BJ (cell line): ENCODE measurements around the gene ATG9A. TPM values are rescaled to one million over a fixed set of nuclear protein-coding genes. Genes with fewer than 3 reads are reported as not detected.

ENCODE experiments used
- CTCF ChIA-PET: fragments of 350-600 bp; formaldehyde crosslinking; extraction: SDS; loops from one replicate; lab custom pipeline; 2021; ENCODE audit warnings: antibody characterized with exemption, inconsistent platforms; lab: Yijun Ruan, JAX
- POLR2A ChIA-PET: fragments of 300-600 bp; sonication (Branson Sonifier 250); formaldehyde crosslinking; extraction: SDS; loops from one replicate; lab custom pipeline; 2021; ENCODE audit warnings: antibody characterized with exemption; lab: Charles Lee
- DNase-seq: peaks from one replicate; pipeline ENCODE4 v3.0.0-alpha.2; 2011; ENCODE audit warnings: low read depth
- H3K27me3 ChIP-seq: 2 replicates; pipeline ENCODE4 v1.6.0; 2011; ENCODE audit warnings: low read length; ENCODE audit not compliant: control insufficient read depth, insufficient read depth
- H3K36me3 ChIP-seq: 2 replicates; pipeline ENCODE4 v1.5.1; 2011; ENCODE audit warnings: low read length; ENCODE audit not compliant: control insufficient read depth, insufficient read depth
- H3K4me3 ChIP-seq: 2 replicates; pipeline ENCODE4 v1.5.1; 2011; ENCODE audit warnings: low read depth, mild to moderate bottlenecking, control low read depth, low read length
- polyA plus RNA-seq: library from polyadenylated mRNA; depleted of rRNA; stranded (reverse); fragments of >200 nt; gene quantifications from 2 replicates; pipeline ENCODE4 v1.2.3, GENCODE V29; 2011
- TF ChIP-seq, protein P1 (sequence below): IDR thresholded peaks from 2 replicates; pipeline ENCODE4 v1.5.1; 2011; ENCODE audit warnings: low read depth, mild to moderate bottlenecking, control low read depth, inconsistent platforms, low read length, moderate library complexity; ENCODE audit not compliant: insufficient read depth

The ATG9A gene
- polyA plus RNA-seq, 1 experiment = 132 TPM

DNA sequence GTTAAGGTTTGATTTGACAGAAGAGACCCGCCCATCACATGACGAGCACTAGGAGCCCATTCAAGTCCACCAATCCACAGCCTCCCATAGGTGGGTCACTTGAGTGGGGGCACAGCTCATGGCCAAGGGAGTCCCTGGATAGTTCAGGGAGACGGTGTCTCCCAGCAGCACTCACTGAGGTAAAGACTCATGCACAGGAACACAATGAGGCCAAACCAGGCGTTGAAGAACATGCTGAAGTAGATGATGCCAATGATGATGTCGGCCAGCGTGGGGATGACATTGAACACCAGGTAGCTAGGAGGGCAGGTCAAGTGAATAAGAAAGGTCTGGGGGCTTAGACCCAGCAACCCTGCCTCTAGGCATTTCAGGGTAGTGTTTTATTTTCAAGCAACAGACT, 14.7 kb downstream of the ATG9A start:
- no peaks in the 10 kb centered on the region for H3K27me3 ChIP-seq
- ChIA-PET CTCF (interaction anchor here (0.8 kb wide), 1 partner anchor 16 kb away, joined by 3 read pairs; no protein-coding TSS in a partner anchor), POLR2A (no interaction called here)
- no peak overlapping the region for H3K4me3 ChIP-seq
- H3K36me3 ChIP-seq = peaks cover 19% of the 10 kb centered on the region
- TF ChIP-seq, protein P1, sequence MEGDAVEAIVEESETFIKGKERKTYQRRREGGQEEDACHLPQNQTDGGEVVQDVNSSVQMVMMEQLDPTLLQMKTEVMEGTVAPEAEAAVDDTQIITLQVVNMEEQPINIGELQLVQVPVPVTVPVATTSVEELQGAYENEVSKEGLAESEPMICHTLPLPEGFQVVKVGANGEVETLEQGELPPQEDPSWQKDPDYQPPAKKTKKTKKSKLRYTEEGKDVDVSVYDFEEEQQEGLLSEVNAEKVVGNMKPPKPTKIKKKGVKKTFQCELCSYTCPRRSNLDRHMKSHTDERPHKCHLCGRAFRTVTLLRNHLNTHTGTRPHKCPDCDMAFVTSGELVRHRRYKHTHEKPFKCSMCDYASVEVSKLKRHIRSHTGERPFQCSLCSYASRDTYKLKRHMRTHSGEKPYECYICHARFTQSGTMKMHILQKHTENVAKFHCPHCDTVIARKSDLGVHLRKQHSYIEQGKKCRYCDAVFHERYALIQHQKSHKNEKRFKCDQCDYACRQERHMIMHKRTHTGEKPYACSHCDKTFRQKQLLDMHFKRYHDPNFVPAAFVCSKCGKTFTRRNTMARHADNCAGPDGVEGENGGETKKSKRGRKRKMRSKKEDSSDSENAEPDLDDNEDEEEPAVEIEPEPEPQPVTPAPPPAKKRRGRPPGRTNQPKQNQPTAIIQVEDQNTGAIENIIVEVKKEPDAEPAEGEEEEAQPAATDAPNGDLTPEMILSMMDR = no peak
- no peak for DNase-seq

DNA sequence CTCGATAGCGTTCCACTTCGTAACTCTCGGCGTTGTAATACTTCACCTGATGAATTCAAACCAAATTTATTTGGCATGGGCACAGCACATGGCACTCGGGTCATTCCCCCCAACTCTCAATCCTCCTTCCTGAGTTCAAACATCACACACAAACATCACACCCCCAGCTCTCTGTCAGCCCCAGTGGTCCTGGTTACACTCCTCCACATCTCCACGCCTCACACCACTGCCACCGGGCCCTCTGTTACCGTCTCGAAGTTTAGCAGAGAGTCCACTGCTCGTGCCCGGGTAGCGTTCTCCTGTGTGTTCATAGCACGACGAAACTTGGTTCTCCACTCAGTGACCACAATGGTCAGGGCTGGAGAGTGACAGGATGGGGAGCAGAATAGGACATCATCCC, 15.3 kb downstream of the ATG9A start:
- Histone ChIP-seq H3K27me3 (no peaks in the 10 kb centered on the region), H3K36me3 (peaks cover 19% of the 10 kb centered on the region), H3K4me3 (no peak overlapping the region)
- ChIA-PET CTCF (interaction anchor here (0.8 kb wide), 1 partner anchor 17 kb away, joined by 3 read pairs; no protein-coding TSS in a partner anchor), POLR2A (no interaction called here)
- TF ChIP-seq, protein P1 = no peak
- DNase-seq = no peak

DNA sequence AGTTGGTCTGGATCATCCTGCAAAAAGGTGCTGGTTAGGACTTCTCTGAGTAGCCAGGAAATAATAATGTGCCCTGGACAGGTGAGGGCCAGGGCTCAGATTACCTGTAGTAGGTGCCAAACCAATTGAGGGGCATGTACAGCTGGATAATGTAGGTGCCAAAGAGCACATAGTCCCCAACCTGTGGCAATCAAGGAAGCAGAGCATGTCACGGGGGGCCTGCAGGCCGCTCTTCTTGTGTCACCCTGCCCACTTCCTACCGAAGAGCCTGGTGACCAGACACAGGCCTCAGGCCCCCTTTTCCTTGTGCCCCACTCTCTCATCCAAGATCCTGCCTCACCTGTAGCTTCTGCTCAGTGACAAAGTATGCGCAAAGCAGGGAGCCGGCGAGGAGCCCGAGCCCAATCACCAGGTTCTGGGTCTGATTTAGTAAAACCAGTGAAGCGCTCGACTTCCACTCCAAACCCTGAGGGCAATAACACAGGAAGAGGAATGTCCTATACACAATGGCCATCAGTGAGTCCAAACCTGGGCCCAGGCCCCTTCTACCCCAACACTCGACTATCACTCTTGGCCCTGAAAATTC, 15.9 kb downstream of the ATG9A start:
- CTCF ChIA-PET = no interaction called here
- TF ChIP-seq, protein P1 = no peak
- peaks cover 22% of the 10 kb centered on the region for H3K36me3 ChIP-seq
- no peak for DNase-seq
- no peak overlapping the region for H3K4me3 ChIP-seq
- H3K27me3 ChIP-seq = no peaks in the 10 kb centered on the region
- POLR2A ChIA-PET = no interaction called here

DNA sequence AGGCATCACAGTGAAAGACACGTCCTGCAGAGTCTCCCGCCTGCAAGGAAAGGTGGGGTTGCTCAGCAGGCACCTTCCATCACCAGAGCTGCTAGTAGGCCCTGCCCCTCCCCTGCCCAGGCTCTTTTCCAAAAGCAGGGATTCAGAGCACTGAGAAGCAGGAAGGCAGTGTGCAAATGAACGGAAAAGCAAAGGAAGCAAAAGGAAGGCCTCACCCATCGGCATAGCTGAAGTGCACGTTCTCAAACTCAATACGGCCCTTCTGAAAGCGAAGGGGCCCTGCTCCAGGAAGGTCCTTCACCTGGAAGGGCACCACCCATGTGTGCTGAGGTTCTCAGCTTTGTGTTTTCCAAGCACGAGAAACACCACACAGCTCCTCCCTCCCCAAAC, 16.4 kb downstream of the ATG9A start:
- Histone ChIP-seq H3K4me3 (no peak overlapping the region), H3K36me3 (peaks cover 22% of the 10 kb centered on the region), H3K27me3 (no peaks in the 10 kb centered on the region)
- CTCF ChIA-PET = interaction anchor here (1.5 kb wide), 1 partner anchor 82 kb away, joined by 3 read pairs; no protein-coding TSS in a partner anchor
- DNase-seq = no peak
- TF ChIP-seq, protein P1 = no peak
- POLR2A ChIA-PET = no interaction called here

DNA sequence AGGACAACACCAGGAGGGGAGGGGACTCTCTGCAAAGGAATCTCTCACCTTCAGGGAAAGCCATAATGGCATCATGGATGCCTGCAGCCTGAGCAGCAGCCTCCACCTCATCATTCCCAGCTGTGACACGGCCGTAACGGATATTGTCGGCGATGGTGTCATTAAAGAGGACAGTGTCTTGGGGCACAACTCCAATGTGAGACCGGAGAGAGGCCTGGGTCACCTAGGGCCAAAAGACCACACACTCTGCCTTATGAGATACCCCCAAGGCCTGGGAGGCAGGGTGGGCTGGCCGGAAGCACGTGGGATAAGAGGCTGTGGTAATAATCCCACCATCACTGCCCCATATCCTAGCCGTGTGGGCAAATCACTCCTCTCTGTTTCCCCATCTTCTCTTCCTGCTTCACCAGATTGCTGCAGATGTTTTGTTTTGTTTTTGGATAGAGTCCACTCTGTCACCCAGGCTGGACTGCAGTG, 18.5 kb downstream of the ATG9A start:
- Histone ChIP-seq H3K27me3 (no peaks in the 10 kb centered on the region), H3K36me3 (peaks cover 22% of the 10 kb centered on the region), H3K4me3 (no peak overlapping the region)
- ChIA-PET POLR2A (no interaction called here), CTCF (interaction anchor here (0.6 to 2.6 kb wide), 5 partner anchors 31 to 90 kb away, joined by 3 to 13 read pairs (median 4); partner anchors contain the start of gene NHEJ1)
- TF ChIP-seq, protein P1 = no peak
- no peak for DNase-seq
